Measurements from ENCODE around the gene IMMP2L. TPM values are rescaled to one million over a fixed set of nuclear protein-coding genes. Genes with fewer than 3 reads are reported as not detected.

Gene IMMP2L
- total and polyA plus RNA-seq, 2 donors (not counting 3 experiments of a cell fraction or from before 2014, with no cell fraction given) = 9.9 to 11.8 TPM

DNA sequence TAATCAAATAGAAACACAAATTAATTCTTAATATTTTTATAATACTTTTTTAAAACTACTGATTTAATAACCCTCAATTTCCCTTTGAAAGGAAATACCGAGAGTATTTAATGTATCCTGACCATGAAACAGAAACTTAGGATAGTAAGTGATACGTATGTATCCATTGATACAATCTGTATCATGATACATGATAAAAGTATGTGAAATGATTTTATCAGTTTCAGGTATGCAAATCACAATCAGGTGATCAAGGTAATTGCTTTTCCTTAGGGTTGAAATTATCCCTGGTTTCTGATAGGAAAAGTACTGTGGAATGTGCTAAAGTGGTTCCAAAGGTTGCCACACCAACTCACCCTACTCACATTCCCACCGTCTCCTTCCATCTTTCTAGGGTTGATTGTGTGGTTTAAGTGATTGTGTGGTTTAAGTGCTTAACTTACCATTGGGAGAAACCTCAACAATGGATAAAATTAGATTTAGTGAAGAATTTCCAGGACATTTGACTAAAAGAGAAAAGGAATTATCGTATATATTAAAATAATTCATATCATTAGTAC is 333.0 kb downstream of the IMMP2L start:
- Histone ChIP-seq H3K36me3 (ENCODE audit: control insufficient read depth in 2 of 2, extremely low read depth in 1 of 2, insufficient read depth in 2 of 2, low read length in 2 of 2) (no peaks in the 10 kb centered on the region), H3K9me3 (replicated peaks; ENCODE audit: control insufficient read depth, insufficient read depth, low read length) (no peaks in the 10 kb centered on the region), H4K20me1 (replicated peaks; ENCODE audit: control insufficient read depth, extremely low read depth, insufficient read depth, low read length) (no peaks in the 10 kb centered on the region), H3K27me3 (ENCODE audit: control insufficient read depth in 2 of 2, insufficient read depth in 2 of 2, low read length in 2 of 2) (no peaks in the 10 kb centered on the region), H3K27ac (ENCODE audit: insufficient read depth, low read depth, low read length) (no peak overlapping the region), H3K4me2 (ENCODE audit: insufficient read depth, low read length) (no peak overlapping the region), H2AFZ (ENCODE audit: low read depth, low read length) (no peak overlapping the region), H3K4me3 (replicated peaks in 1 of 3; ENCODE audit: insufficient read depth in 1 of 3, low read depth in 1 of 3, low read length in 3 of 3) (no peak overlapping the region), H3K79me2 (ENCODE audit: control insufficient read depth, insufficient read depth, low read length) (no peaks in the 10 kb centered on the region), H3K9me1 (replicated peaks; ENCODE audit: control insufficient read depth, extremely low read depth, insufficient read depth, low read length) (no peaks in the 10 kb centered on the region), H3K9ac (replicated peaks; ENCODE audit: extremely low read depth, insufficient read depth, low read length) (no peak overlapping the region), H3K4me1 (ENCODE audit: control insufficient read depth, extremely low read depth, insufficient read depth, low read length) (peaks cover 25% of the 10 kb centered on the region)
- ChIA-PET POLR2A (no interaction called here), CTCF (no interaction called here)
- DNase-seq (ENCODE audit: low read depth, low spot score) (no peak), FAIRE-seq (no peak)
- intact Hi-C loops (cut with micrococcal nuclease) = no loop called here
- no TSS peak for BruUV-seq (replicated peaks)
- dilution Hi-C loops (cut with MboI; ENCODE audit: extremely low pct_ligation_motif_present, low sequenced_read_pairs) = no loop called here
- no peak for TF ChIP-seq MAX (IDR thresholded peaks at IDR 0.05; ENCODE audit: insufficient read depth, insufficient read length)
- TF ChIP-seq JUN (IDR thresholded peaks at IDR 0.05; ENCODE audit: borderline replicate concordance, insufficient read depth, insufficient read length, low read depth) = no peak
- TF ChIP-seq FOS (IDR thresholded peaks at IDR 0.05; ENCODE audit: borderline replicate concordance, insufficient read depth, low read length) = no peak
- no peak for TF ChIP-seq CTCF (IDR thresholded peaks at IDR 0.05; ENCODE audit: extremely low read depth in 1 of 2, insufficient read depth in 1 of 2, low read depth in 1 of 2, low read length in 2 of 2)
- TF ChIP-seq POLR2AphosphoS5 (IDR thresholded peaks at IDR 0.05; ENCODE audit: insufficient read depth, low read depth, low read length) = no peak
- TF ChIP-seq POLR2A (IDR thresholded peaks at IDR 0.05; ENCODE audit: low read depth, low read length) = no peak
- no peak for TF ChIP-seq EZH2 (IDR thresholded peaks at IDR 0.05; ENCODE audit: borderline replicate concordance, low read depth, low read length, severe bottlenecking)
- no peak for TF ChIP-seq MYC (IDR thresholded peaks at IDR 0.05; ENCODE audit: low read depth, low read length)
- no peak for TF ChIP-seq GATA2 (IDR thresholded peaks at IDR 0.05; ENCODE audit: insufficient read depth, insufficient read length, low read depth, low read length)
